ENCODE data around the gene LRRC15.

Gene LRRC15

GRCh38 chr3:194340757-194341400 lies 28.7 kb downstream of the LRRC15 start:
- Histone ChIP-seq H3K27ac (ENCODE audit: low read depth, low read length) (no peak overlapping the region), H3K4me2 (ENCODE audit: low read length) (no peak overlapping the region), H3K79me2 (ENCODE audit: control insufficient read depth, low read length) (no peaks in the 10 kb centered on the region), H3F3A (ENCODE audit: control insufficient read depth, insufficient read depth) (no peaks in the 10 kb centered on the region), H3K9me2 (replicated peaks; ENCODE audit: control insufficient read depth, low read length) (no peaks in the 10 kb centered on the region), H3K4me1 (ENCODE audit: control insufficient read depth, low read length) (no peaks in the 10 kb centered on the region), H3K4me3 (ENCODE audit: low read length) (no peak overlapping the region), H3K27me3 (ENCODE audit: control insufficient read depth, low read length) (no peaks in the 10 kb centered on the region), H3K36me3 (ENCODE audit: control insufficient read depth, low read length) (no peaks in the 10 kb centered on the region), H3K9me3 (ENCODE audit: control insufficient read depth, insufficient read depth, low read length) (no peaks in the 10 kb centered on the region), H4K20me1 (ENCODE audit: control insufficient read depth, insufficient read depth, low read depth, low read length) (no peaks in the 10 kb centered on the region)
- TF ChIP-seq EZH2phosphoT487 (IDR thresholded peaks at IDR 0.05; ENCODE audit: borderline replicate concordance, low read length) = no peak
- no peak for TF ChIP-seq CTCF (IDR thresholded peaks at IDR 0.05; ENCODE audit: low read depth, low read length, poor library complexity, severe bottlenecking)

GRCh38 chr3:194339840-194340239 lies 29.7 kb downstream of the LRRC15 start:
- Histone ChIP-seq H3F3A (ENCODE audit: control insufficient read depth, insufficient read depth) (no peaks in the 10 kb centered on the region), H4K20me1 (ENCODE audit: control insufficient read depth, insufficient read depth, low read depth, low read length) (no peaks in the 10 kb centered on the region), H3K27me3 (ENCODE audit: control insufficient read depth, low read length) (no peaks in the 10 kb centered on the region), H3K4me2 (ENCODE audit: low read length) (no peak overlapping the region), H3K27ac (ENCODE audit: low read depth, low read length) (no peak overlapping the region), H3K9me2 (replicated peaks; ENCODE audit: control insufficient read depth, low read length) (no peaks in the 10 kb centered on the region), H3K9me3 (ENCODE audit: control insufficient read depth, insufficient read depth, low read length) (no peaks in the 10 kb centered on the region), H3K4me3 (ENCODE audit: low read length) (no peak overlapping the region), H3K4me1 (ENCODE audit: control insufficient read depth, low read length) (no peaks in the 10 kb centered on the region), H3K36me3 (ENCODE audit: control insufficient read depth, low read length) (no peaks in the 10 kb centered on the region), H3K79me2 (ENCODE audit: control insufficient read depth, low read length) (no peaks in the 10 kb centered on the region)
- TF ChIP-seq CTCF (IDR thresholded peaks at IDR 0.05; ENCODE audit: low read depth, low read length, poor library complexity, severe bottlenecking) (no peak), EZH2phosphoT487 (IDR thresholded peaks at IDR 0.05; ENCODE audit: borderline replicate concordance, low read length) (no peak)

GRCh38 chr3:194339356-194339755 lies 30.2 kb downstream of the LRRC15 start:
- TF ChIP-seq EZH2phosphoT487 (IDR thresholded peaks at IDR 0.05; ENCODE audit: borderline replicate concordance, low read length) = no peak
- peak; percentile 45 for TF ChIP-seq CTCF (IDR thresholded peaks at IDR 0.05; ENCODE audit: low read depth, low read length, poor library complexity, severe bottlenecking)
- Histone ChIP-seq H3K9me3 (ENCODE audit: control insufficient read depth, insufficient read depth, low read length) (no peaks in the 10 kb centered on the region), H3K79me2 (ENCODE audit: control insufficient read depth, low read length) (no peaks in the 10 kb centered on the region), H3K27ac (ENCODE audit: low read depth, low read length) (no peak overlapping the region), H3K36me3 (ENCODE audit: control insufficient read depth, low read length) (no peaks in the 10 kb centered on the region), H3K27me3 (ENCODE audit: control insufficient read depth, low read length) (no peaks in the 10 kb centered on the region), H3F3A (ENCODE audit: control insufficient read depth, insufficient read depth) (no peaks in the 10 kb centered on the region), H3K4me3 (ENCODE audit: low read length) (no peak overlapping the region), H3K4me1 (ENCODE audit: control insufficient read depth, low read length) (no peaks in the 10 kb centered on the region), H4K20me1 (ENCODE audit: control insufficient read depth, insufficient read depth, low read depth, low read length) (no peaks in the 10 kb centered on the region), H3K4me2 (ENCODE audit: low read length) (no peak overlapping the region), H3K9me2 (replicated peaks; ENCODE audit: control insufficient read depth, low read length) (no peaks in the 10 kb centered on the region)

All from DOHH2 (cell line).